ENCODE data around the gene BCAP31. TPM values are rescaled to one million over a fixed set of nuclear protein-coding genes. Genes with fewer than 3 reads are reported as not detected.

Gene BCAP31
- total RNA-seq (2014; rRNA removed; shearing (Covaris generic)), result 215 and 221 TPM in 2 replicates

GRCh38 chrX:153724252-153725038 lies at the start of gene BCAP31, which contains the start of gene ABCD1:
BCAP31 (minus strand) TSS chrX:153724387; CDS start chrX:153723244, 1,143 bp downstream.
ABCD1 (plus strand) TSS chrX:153724856; CDS start chrX:153725267, 411 bp downstream.

DNA sequence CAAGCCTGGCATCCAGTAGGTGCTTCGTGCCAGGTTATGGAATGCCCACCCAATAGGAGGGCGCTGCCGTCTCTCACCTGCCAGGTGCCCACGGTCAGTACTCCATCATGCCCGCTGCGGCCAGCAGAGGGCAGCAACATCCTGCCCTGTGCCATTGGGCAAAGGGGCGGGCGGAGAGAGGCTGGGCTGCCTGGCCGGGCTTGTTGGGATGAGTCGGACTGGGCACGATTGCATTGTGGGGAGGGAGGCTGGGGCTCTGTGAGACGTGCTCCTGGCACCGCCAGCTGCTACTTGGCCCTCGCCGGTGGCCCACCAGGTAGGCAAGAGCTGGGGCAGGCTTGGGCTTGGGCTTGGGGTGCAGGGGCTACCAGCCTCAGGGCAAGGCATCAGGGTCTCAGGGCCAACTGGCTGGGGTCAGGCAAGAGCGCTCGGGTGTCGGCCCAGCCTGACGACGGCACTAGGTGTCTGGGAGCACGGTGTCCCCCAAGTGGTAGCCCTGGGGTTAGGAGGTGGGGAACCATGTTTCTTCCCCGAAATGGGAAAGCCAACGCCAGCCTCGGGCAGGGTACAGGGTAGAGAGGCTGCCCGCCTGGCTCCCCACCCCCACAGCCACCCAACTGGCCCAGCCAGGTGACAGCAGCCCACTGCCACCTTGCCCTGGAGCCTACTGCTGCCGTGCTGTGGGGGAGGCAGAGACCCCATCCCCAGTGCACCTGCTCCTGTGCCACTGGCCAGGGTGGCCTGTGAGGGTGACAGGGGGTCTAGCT lies 40.0 kb upstream of the BCAP31 start, which contains the start of gene PLXNB3:
Gene PLXNB3, plus strand, starts transcription at position 261 of the 767 bp plus-strand sequence. CDS start 1,287 bp downstream, outside the sequence.

GRCh38 chrX:153687121-153688039 lies 36.8 kb downstream of the BCAP31 start, which contains the start of gene SLC6A8:
SLC6A8 (plus strand) TSS chrX:153687926; CDS start chrX:153688575, 649 bp downstream.

DNA sequence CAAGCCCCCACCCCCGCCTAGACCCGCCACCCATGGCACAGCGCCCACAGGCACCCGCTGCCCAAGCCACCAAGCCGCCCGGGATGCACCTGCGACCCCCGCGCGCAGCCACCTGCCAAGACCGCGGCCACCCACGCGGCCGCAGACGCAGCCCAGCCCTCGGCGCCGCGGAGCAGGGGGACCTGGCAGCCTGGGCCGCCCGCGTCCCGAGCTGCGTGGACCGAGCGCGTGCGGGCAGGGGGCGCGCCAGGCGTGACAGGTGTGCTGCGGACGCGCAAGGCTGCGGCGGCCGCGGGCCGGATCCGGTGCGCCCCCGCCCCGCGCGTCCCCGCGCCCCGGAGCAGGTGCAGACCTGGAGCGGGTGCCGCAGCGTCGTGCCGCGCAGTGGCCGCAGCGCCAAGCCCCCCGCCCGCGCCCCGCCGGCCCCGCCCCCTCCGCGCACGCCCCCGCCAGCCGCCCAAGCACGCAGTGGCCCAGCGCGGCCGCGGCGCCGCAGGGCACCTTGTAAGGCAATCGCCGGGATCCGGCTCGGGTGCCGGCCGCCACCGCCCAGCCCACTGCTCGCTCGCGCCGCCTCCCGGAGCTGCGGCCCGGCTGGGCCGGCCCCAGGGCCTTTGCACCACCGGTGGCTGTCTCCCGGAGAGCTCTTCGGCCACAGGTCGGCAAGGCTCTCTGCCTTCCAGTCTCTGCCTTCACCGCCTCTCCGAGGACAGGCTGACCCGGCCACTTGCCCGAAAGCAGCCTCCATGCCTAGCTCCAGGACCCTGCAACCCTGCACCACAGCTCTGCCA lies 50.6 kb downstream of the BCAP31 start, which contains the start of gene PNCK:
Gene PNCK, minus strand, starts transcription at position 386 of the 791 bp plus-strand sequence. CDS start 737 bp downstream, outside the sequence.

Small RNAs within 50 kb of the gene (small RNA-seq; reads per million reads assigned to genes)
- gene RN7SL687P, result not detected

Other genes with a start within 250 kb of the BCAP31 start
- 7.6 and 7.9 TPM in 2 replicates for gene BGN, start 229.4 kb downstream of the BCAP31 start, total RNA-seq (2014; rRNA removed; shearing (Covaris generic))
- 0.08 TPM in 1 of 2 replicates, not detected in the other for gene ATP2B3, start 206.7 kb downstream of the BCAP31 start, total RNA-seq (2014; rRNA removed; shearing (Covaris generic))
- gene CCNQ, start 125.2 kb downstream of the BCAP31 start, total RNA-seq (2014; rRNA removed; shearing (Covaris generic)), result 48.6 and 55.8 TPM in 2 replicates
- 6.0 and 7.6 TPM in 2 replicates for gene DUSP9, start 77.2 kb downstream of the BCAP31 start, total RNA-seq (2014; rRNA removed; shearing (Covaris generic))
- gene PNCK, start 50.6 kb downstream of the BCAP31 start, total RNA-seq (2014; rRNA removed; shearing (Covaris generic)), result 0.61 and 2.5 TPM in 2 replicates
- 31.5 and 51.9 TPM in 2 replicates for gene SLC6A8, start 36.5 kb downstream of the BCAP31 start, total RNA-seq (2014; rRNA removed; shearing (Covaris generic))
- 17.0 and 17.8 TPM in 2 replicates for gene ABCD1, start 469 bp upstream of the BCAP31 start, total RNA-seq (2014; rRNA removed; shearing (Covaris generic))
- gene PLXNB3, start 39.9 kb upstream of the BCAP31 start, total RNA-seq (2014; rRNA removed; shearing (Covaris generic)), result 33.5 and 40.3 TPM in 2 replicates
- gene SRPK3, start 56.7 kb upstream of the BCAP31 start, total RNA-seq (2014; rRNA removed; shearing (Covaris generic)), result 1.8 and 2.0 TPM in 2 replicates
- gene IDH3G, start 70.0 kb upstream of the BCAP31 start, total RNA-seq (2014; rRNA removed; shearing (Covaris generic)), result 64.2 and 90.6 TPM in 2 replicates
- 153 and 178 TPM in 2 replicates for gene SSR4, start 70.3 kb upstream of the BCAP31 start, total RNA-seq (2014; rRNA removed; shearing (Covaris generic))
- 2.8 and 5.4 TPM in 2 replicates for gene PDZD4, start 106.2 kb upstream of the BCAP31 start, total RNA-seq (2014; rRNA removed; shearing (Covaris generic))
- gene L1CAM, start 161.8 kb upstream of the BCAP31 start, total RNA-seq (2014; rRNA removed; shearing (Covaris generic)), result 41.7 and 45.7 TPM in 2 replicates
- 0.27 TPM in 1 of 2 replicates, not detected in the other for gene AVPR2, start 180.3 kb upstream of the BCAP31 start, total RNA-seq (2014; rRNA removed; shearing (Covaris generic))
- gene ARHGAP4, start 201.9 kb upstream of the BCAP31 start, total RNA-seq (2014; rRNA removed; shearing (Covaris generic)), result 65.6 and 85.4 TPM in 2 replicates
- 140 and 164 TPM in 2 replicates for gene NAA10, start 210.7 kb upstream of the BCAP31 start, total RNA-seq (2014; rRNA removed; shearing (Covaris generic))
- 0.23 and 1.1 TPM in 2 replicates for gene RENBP, start 220.3 kb upstream of the BCAP31 start, total RNA-seq (2014; rRNA removed; shearing (Covaris generic))
- gene HCFC1, start 247.4 kb upstream of the BCAP31 start, total RNA-seq (2014; rRNA removed; shearing (Covaris generic)), result 73.1 and 81.3 TPM in 2 replicates
- gene TMEM187, start 248.4 kb upstream of the BCAP31 start, total RNA-seq (2014; rRNA removed; shearing (Covaris generic)), result 2.9 TPM in 2 replicates